ENCODE results near the gene ATP13A3. TPM values are rescaled to one million over a fixed set of nuclear protein-coding genes. Genes with fewer than 3 reads are reported as not detected.
"Not testable (repeated sequence)": the region's sequence is repeated elsewhere in the genome, so short reads cannot be mapped to it uniquely, and the experiment has no call there.

The ATP13A3 gene
- polyA plus RNA-seq, 4 donors: 8.1 to 65.9 (median 13.9) TPM

- no peaks in the 10 kb centered on the region for H3K36me3 ChIP-seq (ENCODE audit: control insufficient read depth in 3 of 3, insufficient read depth in 2 of 3, low read depth in 1 of 3, low read length in 3 of 3)
- no peak overlapping the region for H3K27ac ChIP-seq (ENCODE audit: low read depth in 1 of 3, low read length in 2 of 3)
- DNase-seq: no peak
- H3K4me3 ChIP-seq (ENCODE audit: low read depth in 1 of 3, low read length in 3 of 3): no peak overlapping the region
- H3K9me3 ChIP-seq (ENCODE audit: control insufficient read depth in 2 of 2, insufficient read depth in 1 of 2, low read depth in 1 of 2, low read length in 1 of 2): no peaks in the 10 kb centered on the region
- no peak for FAIRE-seq
- H3K4me1 ChIP-seq (ENCODE audit: control insufficient read depth in 3 of 3, insufficient read depth in 2 of 3, low read depth in 1 of 3, low read length in 2 of 3): peaks cover 0 to 4% (median 3%) of the 10 kb centered on the region in 3 donors
- no peaks in the 10 kb centered on the region for H3K27me3 ChIP-seq (ENCODE audit: control insufficient read depth in 3 of 3, insufficient read depth in 3 of 3, low read length in 3 of 3)
- 66 to 73% (median 69%) methylated on average over 5 of the region's 5 CpGs for WGBS, 3 donors
These were observed 8.2 kb upstream of the ATP13A3 start for GRCh38 chr3:194494951-194495374.

DNA sequence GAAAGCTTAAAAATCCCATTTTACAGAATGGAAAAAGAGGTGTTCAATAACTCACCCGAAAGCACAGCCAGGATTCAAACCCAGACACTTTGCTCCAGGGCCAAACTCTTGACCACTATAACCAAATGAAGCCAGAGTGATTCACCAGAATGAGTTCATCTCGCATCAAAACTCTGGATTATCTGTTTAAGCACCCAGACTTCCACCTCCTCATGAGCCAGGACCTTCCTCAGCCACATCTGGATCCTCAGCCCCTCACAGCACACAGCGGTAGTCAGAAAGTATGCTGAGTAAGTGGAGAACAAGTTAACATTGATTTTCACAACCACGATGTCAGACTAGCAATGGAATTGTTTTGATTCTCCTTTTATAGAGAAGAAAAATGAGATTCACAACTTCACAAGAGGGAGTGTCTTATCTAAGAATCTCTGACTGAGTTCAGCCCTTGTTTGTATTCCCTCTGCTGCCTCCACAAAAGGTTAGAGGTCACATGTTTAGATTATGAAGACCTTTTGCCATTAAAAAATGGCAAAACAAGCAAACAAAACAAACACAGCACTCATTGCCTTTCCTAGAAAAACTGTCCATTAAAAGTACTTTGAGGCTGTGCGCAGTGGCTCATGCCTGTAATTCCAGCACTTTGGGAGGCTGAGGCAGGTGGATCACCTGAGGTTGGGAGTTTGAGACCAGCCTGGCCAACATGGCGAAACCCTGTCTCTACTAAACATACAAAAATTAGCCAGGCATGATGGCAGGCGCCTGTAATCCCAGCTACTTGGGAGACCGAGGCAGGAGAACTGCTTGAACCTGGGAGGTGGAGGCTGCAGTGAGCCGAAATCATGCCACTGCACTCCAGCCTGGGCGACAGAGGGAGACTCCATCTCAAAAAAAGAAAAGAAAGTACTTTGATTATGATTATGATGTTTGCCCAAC lies 7.5 kb upstream of the ATP13A3 start:
- H3K4me3 ChIP-seq (ENCODE audit: low read depth in 1 of 3, low read length in 3 of 3); H3K27me3 ChIP-seq (ENCODE audit: control insufficient read depth in 3 of 3, insufficient read depth in 3 of 3, low read length in 3 of 3); H3K4me1 ChIP-seq (ENCODE audit: control insufficient read depth in 3 of 3, insufficient read depth in 2 of 3, low read depth in 1 of 3, low read length in 2 of 3); FAIRE-seq; DNase-seq; H3K36me3 ChIP-seq (ENCODE audit: control insufficient read depth in 3 of 3, insufficient read depth in 2 of 3, low read depth in 1 of 3, low read length in 3 of 3); H3K27ac ChIP-seq (ENCODE audit: low read depth in 1 of 3, low read length in 2 of 3); H3K9me3 ChIP-seq (ENCODE audit: control insufficient read depth in 2 of 2, insufficient read depth in 1 of 2, low read depth in 1 of 2, low read length in 1 of 2): not testable (repeated sequence)
- WGBS, 3 donors: 83 to 89% (median 84%) methylated on average over 10 of the region's 10 CpGs

- no peak overlapping the region for H3K27ac ChIP-seq (ENCODE audit: low read depth in 1 of 3, low read length in 2 of 3)
- peaks cover 0 to 12% (median 9%) of the 10 kb centered on the region in 3 donors for H3K4me1 ChIP-seq (ENCODE audit: control insufficient read depth in 3 of 3, insufficient read depth in 2 of 3, low read depth in 1 of 3, low read length in 2 of 3)
- FAIRE-seq (no peak), DNase-seq (no peak)
- H3K9me3 ChIP-seq (ENCODE audit: control insufficient read depth in 2 of 2, insufficient read depth in 1 of 2, low read depth in 1 of 2, low read length in 1 of 2): no peaks in the 10 kb centered on the region
- H3K36me3 ChIP-seq (ENCODE audit: control insufficient read depth in 3 of 3, insufficient read depth in 2 of 3, low read depth in 1 of 3, low read length in 3 of 3): no peaks in the 10 kb centered on the region
- 78 to 93% (median 88%) methylated on average over 5 of the region's 5 CpGs for WGBS, 3 donors
- H3K27me3 ChIP-seq (ENCODE audit: control insufficient read depth in 3 of 3, insufficient read depth in 3 of 3, low read length in 3 of 3): no peaks in the 10 kb centered on the region
- no peak overlapping the region for H3K4me3 ChIP-seq (ENCODE audit: low read depth in 1 of 3, low read length in 3 of 3)
These were observed 5.2 kb upstream of the ATP13A3 start for GRCh38 chr3:194492001-194492400.

GRCh38 chr3:194489736-194490612 lies 3.2 kb upstream of the ATP13A3 start:
- peaks cover 0 to 10% (median 6%) of the 10 kb centered on the region in 3 donors for H3K4me1 ChIP-seq (ENCODE audit: control insufficient read depth in 3 of 3, insufficient read depth in 2 of 3, low read depth in 1 of 3, low read length in 2 of 3)
- FAIRE-seq: no peak
- 85 to 86% (median 86%) methylated on average over 7 of the region's 7 CpGs for WGBS, 3 donors

GRCh38 chr3:194488055-194488742 lies 1.4 kb upstream of the ATP13A3 start:
- WGBS, 3 donors: 52 to 75% (median 66%) methylated on average over 10 of the region's 10 CpGs
- Histone ChIP-seq H3K4me3 (ENCODE audit: low read depth in 1 of 3, low read length in 3 of 3) (peak overlapping the region in 2 of 3 donors; percentile 82 to 88), H3K36me3 (ENCODE audit: control insufficient read depth in 3 of 3, insufficient read depth in 2 of 3, low read depth in 1 of 3, low read length in 3 of 3) (peaks cover 0 to 5% (median 0%) of the 10 kb centered on the region in 3 donors), H3K4me1 (ENCODE audit: control insufficient read depth in 3 of 3, insufficient read depth in 2 of 3, low read depth in 1 of 3, low read length in 2 of 3) (peaks cover 0 to 11% (median 6%) of the 10 kb centered on the region in 3 donors), H3K27ac (ENCODE audit: low read depth in 1 of 3, low read length in 2 of 3) (peak overlapping the region in 1 of 3 donors; percentile 89), H3K9me3 (ENCODE audit: control insufficient read depth in 2 of 2, insufficient read depth in 1 of 2, low read depth in 1 of 2, low read length in 1 of 2) (no peaks in the 10 kb centered on the region), H3K27me3 (ENCODE audit: control insufficient read depth in 3 of 3, insufficient read depth in 3 of 3, low read length in 3 of 3) (no peaks in the 10 kb centered on the region)
- FAIRE-seq: no peak
- DNase-seq: no peak

More at GRCh38 chr3:194489736-194490612, 3.2 kb upstream of the ATP13A3 start:
- Histone ChIP-seq H3K27ac (ENCODE audit: low read depth in 1 of 3, low read length in 2 of 3) (no peak overlapping the region), H3K4me3 (ENCODE audit: low read depth in 1 of 3, low read length in 3 of 3) (no peak overlapping the region), H3K9me3 (ENCODE audit: control insufficient read depth in 2 of 2, insufficient read depth in 1 of 2, low read depth in 1 of 2, low read length in 1 of 2) (no peaks in the 10 kb centered on the region), H3K27me3 (ENCODE audit: control insufficient read depth in 3 of 3, insufficient read depth in 3 of 3, low read length in 3 of 3) (no peaks in the 10 kb centered on the region), H3K36me3 (ENCODE audit: control insufficient read depth in 3 of 3, insufficient read depth in 2 of 3, low read depth in 1 of 3, low read length in 3 of 3) (no peaks in the 10 kb centered on the region)
- no peak for DNase-seq

DNA sequence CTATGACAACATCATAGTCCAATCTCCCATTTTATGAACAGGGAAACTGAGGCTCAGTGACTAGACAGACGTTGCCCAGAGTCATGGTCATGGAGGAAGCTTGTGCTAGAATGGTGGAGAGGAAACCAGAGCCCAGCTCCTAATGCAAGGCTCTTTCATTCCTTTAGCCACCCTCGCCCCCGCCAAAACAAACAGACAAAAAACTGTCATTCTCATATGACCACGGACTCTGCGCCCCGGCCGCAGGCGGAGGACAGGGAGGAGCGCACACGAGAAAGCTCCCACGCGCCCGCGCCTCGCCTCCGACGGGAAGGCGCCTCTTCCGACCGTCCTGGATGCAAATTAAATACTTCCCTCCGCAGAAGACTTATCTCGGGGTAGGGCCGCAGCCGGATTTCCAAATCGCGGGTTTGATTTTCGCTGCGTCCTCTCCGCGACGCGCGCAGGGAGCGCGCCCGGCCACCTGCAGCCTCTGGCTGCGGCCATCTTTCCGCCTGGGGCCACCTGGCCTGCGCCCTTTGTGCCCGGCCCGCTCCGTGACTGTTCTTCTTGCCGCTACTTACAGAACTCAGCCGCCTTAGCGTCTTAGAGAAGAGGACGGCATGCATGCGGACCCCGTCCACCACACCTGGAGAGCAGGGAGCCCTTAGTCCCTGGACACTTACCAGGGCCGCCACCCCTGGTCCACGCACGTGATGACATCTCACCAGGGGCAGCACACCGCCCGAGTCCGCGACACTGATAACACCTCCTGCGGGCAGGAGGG lies 670 bp upstream of the ATP13A3 start:
- peaks cover 0 to 11% (median 0%) of the 10 kb centered on the region in 3 donors for H3K36me3 ChIP-seq (ENCODE audit: control insufficient read depth in 3 of 3, insufficient read depth in 2 of 3, low read depth in 1 of 3, low read length in 3 of 3)
- FAIRE-seq (no peak), DNase-seq (peak; percentile 45 to 77)
- no peaks in the 10 kb centered on the region for H3K9me3 ChIP-seq (ENCODE audit: control insufficient read depth in 2 of 2, insufficient read depth in 1 of 2, low read depth in 1 of 2, low read length in 1 of 2)
- peaks cover 0 to 11% (median 6%) of the 10 kb centered on the region in 3 donors for H3K4me1 ChIP-seq (ENCODE audit: control insufficient read depth in 3 of 3, insufficient read depth in 2 of 3, low read depth in 1 of 3, low read length in 2 of 3)
- peak overlapping the region; percentile 1 to 89 (median 70) for H3K27ac ChIP-seq (ENCODE audit: low read depth in 1 of 3, low read length in 2 of 3)
- 8 to 10% (median 9%) methylated on average over 54 to 56 of the region's 56 CpGs for WGBS, 3 donors
- H3K4me3 ChIP-seq (ENCODE audit: low read depth in 1 of 3, low read length in 3 of 3): peak overlapping the region; percentile 33 to 88 (median 82)
- no peaks in the 10 kb centered on the region for H3K27me3 ChIP-seq (ENCODE audit: control insufficient read depth in 3 of 3, insufficient read depth in 3 of 3, low read length in 3 of 3)

DNA sequence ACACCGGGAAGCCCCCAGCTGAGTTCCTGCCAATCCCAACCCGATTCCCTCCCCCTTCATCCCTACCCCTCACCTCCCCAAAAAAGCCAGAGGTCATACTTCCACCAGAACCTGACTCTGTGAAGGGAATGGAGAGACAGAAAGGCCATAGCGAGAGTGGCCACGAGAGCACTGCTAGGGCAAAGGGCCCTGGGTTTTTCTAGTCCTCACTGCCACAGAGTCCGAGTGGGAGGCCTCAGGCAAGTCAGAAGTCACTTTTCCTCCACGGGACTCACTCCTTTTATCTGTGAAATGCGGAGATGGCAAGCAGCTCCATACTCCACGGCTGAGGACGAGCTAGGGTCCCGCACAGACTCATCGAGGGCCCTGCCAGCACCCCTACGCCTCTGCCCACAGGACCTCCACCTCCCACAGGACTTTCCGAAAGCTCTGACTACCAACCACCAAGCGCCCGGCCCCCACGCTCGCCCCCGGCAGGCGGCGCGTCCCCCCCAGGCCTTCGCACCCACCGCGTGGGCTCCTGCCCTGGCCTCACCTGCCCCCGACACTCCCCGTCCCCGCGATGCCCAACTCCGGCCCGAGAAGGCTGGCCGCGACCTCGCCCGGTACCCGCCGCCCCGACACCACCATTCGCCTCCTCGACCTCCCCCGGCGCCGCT lies 792 bp downstream of the ATP13A3 start:
- H3K9me3 ChIP-seq (ENCODE audit: control insufficient read depth in 2 of 2, insufficient read depth in 1 of 2, low read depth in 1 of 2, low read length in 1 of 2): no peaks in the 10 kb centered on the region
- FAIRE-seq (no peak), DNase-seq (peak; percentile 56 to 71)
- no peaks in the 10 kb centered on the region for H3K27me3 ChIP-seq (ENCODE audit: control insufficient read depth in 3 of 3, insufficient read depth in 3 of 3, low read length in 3 of 3)
- 0 to 2% (median 1%) methylated on average over 25 to 42 of the region's 42 CpGs for WGBS, 3 donors
- peak overlapping the region; percentile 84 to 90 (median 86) for H3K27ac ChIP-seq (ENCODE audit: low read depth in 1 of 3, low read length in 2 of 3)
- peaks cover 0 to 12% (median 0%) of the 10 kb centered on the region in 3 donors for H3K36me3 ChIP-seq (ENCODE audit: control insufficient read depth in 3 of 3, insufficient read depth in 2 of 3, low read depth in 1 of 3, low read length in 3 of 3)
- H3K4me1 ChIP-seq (ENCODE audit: control insufficient read depth in 3 of 3, insufficient read depth in 2 of 3, low read depth in 1 of 3, low read length in 2 of 3): peaks cover 0 to 11% (median 8%) of the 10 kb centered on the region in 3 donors
- H3K4me3 ChIP-seq (ENCODE audit: low read depth in 1 of 3, low read length in 3 of 3): peak overlapping the region; percentile 71 to 93 (median 88)
